Measurements from ENCODE around the gene HELQ.
"Not testable (repeated sequence)": the region's sequence is repeated elsewhere in the genome, so short reads cannot be mapped to it uniquely, and the experiment has no call there.

The HELQ gene, protein sequence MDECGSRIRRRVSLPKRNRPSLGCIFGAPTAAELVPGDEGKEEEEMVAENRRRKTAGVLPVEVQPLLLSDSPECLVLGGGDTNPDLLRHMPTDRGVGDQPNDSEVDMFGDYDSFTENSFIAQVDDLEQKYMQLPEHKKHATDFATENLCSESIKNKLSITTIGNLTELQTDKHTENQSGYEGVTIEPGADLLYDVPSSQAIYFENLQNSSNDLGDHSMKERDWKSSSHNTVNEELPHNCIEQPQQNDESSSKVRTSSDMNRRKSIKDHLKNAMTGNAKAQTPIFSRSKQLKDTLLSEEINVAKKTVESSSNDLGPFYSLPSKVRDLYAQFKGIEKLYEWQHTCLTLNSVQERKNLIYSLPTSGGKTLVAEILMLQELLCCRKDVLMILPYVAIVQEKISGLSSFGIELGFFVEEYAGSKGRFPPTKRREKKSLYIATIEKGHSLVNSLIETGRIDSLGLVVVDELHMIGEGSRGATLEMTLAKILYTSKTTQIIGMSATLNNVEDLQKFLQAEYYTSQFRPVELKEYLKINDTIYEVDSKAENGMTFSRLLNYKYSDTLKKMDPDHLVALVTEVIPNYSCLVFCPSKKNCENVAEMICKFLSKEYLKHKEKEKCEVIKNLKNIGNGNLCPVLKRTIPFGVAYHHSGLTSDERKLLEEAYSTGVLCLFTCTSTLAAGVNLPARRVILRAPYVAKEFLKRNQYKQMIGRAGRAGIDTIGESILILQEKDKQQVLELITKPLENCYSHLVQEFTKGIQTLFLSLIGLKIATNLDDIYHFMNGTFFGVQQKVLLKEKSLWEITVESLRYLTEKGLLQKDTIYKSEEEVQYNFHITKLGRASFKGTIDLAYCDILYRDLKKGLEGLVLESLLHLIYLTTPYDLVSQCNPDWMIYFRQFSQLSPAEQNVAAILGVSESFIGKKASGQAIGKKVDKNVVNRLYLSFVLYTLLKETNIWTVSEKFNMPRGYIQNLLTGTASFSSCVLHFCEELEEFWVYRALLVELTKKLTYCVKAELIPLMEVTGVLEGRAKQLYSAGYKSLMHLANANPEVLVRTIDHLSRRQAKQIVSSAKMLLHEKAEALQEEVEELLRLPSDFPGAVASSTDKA

GRCh38 chr4:83455281-83456183 is at the start of gene HELQ, which contains the start of gene MRPS18C:
Gene HELQ (minus strand): TSS chr4:83455823. CDS start chr4:83455693, 130 bp downstream.
Gene MRPS18C (plus strand): TSS chr4:83456058. CDS start chr4:83456078, 20 bp downstream.
- DNase-seq (ENCODE audit: low read depth, low spot score) = peak; percentile 88

GRCh38 chr4:83504996-83505395 is 49.4 kb upstream of the HELQ start:
- no peak for DNase-seq (ENCODE audit: low read depth, low spot score)

GRCh38 chr4:83504503-83504902 is 48.9 kb upstream of the HELQ start:
- no peak for DNase-seq (ENCODE audit: low read depth, low spot score)

DNA sequence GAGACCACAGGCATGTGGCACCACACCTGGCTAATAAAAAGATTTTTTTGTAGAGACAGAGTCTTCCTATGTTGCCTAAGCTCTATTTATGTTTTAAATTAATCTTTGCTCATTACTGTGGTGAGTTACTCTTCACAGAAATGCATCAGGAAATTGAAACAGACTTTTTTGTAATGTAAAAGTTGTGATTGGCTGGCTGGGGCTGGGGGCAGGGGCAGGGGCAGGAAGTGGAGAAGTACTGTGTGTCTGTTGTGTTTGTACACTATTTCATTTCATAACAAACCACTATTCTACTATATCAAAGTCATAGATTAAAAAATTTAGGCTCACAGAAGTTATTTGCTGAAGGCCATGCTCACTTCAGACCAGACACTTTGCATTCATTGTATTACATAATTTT is 48.4 kb upstream of the HELQ start:
- no peak for DNase-seq (ENCODE audit: low read depth, low spot score)

GRCh38 chr4:83501671-83502070 is 46.0 kb upstream of the HELQ start:
- DNase-seq (ENCODE audit: low read depth, low spot score) = not testable (repeated sequence)

- no peak for DNase-seq (ENCODE audit: low read depth, low spot score)
Measured at GRCh38 chr4:83498187-83498586, 42.6 kb upstream of the HELQ start.

DNA sequence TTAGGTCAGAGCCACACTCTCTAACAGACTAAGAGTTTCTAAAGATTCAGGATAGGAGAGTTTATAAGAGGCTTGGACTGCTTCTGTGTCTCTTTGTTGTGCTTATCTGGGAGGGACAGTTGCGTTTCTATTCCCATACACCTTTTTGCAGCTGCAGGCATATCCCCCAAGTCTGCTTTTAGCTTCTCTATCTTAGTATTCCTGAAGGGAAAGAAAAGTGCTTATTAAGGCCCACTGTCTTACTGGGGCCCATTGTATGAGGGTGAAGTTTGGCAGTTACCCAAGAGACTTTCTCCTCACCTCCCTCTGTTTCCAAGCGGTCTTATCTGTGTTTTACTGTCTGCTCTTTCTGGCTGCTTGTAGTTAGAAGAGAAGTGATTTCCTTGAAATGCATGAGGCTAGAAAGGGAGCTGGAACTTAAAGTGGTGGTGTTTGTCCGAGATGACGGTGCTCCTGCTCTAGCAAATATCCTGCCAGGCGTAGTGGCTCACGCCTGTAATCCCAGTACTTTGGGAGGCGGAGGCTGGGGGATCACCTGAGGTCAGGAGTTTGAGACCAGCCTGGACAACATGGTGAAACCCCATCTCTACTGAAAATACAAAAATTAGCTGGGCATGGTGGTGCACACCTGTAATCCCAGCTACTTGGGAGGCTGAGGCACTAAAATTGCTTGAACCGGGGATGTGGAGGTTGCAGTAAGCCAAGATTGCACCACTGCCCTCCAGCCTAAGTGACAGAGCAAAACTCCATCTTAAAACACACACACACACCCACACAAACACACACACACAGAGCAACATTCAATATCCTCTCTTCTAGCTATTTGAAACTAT is 40.7 kb upstream of the HELQ start:
- DNase-seq (ENCODE audit: low read depth, low spot score) = not testable (repeated sequence)

DNA sequence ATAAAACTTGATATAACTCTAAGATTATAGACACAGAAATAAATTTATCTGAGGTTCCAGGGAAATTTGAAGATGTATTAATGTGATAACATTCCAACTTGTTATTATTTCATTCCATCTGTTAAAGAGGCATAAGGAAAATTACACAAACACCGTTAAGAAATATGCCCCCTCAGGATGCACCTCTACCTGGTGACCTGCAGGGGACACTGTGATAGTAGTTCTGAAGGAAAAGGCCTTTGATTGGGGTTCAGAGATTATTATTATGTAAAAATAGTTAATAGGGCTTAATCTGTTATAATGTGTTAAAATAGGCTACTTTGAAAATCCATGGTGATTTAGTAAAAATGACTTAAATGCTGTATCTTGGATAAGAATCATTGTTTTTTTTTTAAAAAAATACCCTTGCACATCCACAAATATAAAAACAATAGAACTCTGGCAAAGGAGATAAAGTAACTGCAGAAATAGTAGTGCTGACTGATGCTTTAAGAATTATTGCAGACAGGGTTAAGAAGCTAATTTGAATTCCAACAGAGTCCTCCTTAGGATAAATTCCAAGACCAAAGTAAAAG is 35.3 kb upstream of the HELQ start:
- no peak for DNase-seq (ENCODE audit: low read depth, low spot score)

- no peak for DNase-seq (ENCODE audit: low read depth, low spot score)
Measured at GRCh38 chr4:83489711-83490326, 34.2 kb upstream of the HELQ start.

DNA sequence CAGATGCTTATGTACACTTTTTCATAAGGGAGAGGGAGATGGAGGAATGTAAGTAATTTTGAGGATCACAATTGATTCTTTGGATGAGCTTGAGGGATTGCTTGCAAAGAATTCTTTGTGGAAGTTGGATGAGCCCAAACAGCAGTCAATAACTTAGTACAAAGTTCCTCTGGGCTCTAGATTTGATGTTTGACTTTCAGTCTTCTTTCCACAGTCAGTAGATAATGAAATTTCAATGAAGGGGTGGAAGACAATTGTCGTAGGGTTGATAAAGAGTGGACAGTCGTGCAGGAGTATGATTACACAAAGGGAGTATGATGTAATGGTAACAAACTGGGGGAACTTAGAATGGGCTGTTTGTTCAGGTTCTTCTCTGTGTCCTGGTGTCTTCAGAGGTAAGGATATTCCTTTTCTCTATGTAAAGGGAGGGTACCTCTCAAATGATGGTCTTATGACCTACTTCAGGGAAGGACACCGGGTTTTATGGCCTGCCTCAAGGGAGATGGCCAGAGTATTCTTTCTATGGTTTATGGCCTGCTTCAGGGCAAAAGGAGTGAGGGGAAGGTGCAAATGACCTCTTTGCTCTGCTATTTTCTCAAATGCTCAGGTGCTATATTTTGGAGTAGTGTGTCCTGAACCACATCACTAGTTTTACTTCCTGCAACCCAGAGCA is 31.0 kb upstream of the HELQ start:
- DNase-seq (ENCODE audit: low read depth, low spot score) = no peak

GRCh38 chr4:83484500-83485461 is 29.2 kb upstream of the HELQ start, which contains the start of gene ABRAXAS1:
Gene ABRAXAS1 (minus strand): TSS chr4:83485100. CDS start chr4:83485072, 28 bp downstream.
- peak; percentile 91 for DNase-seq (ENCODE audit: low read depth, low spot score)

DNA sequence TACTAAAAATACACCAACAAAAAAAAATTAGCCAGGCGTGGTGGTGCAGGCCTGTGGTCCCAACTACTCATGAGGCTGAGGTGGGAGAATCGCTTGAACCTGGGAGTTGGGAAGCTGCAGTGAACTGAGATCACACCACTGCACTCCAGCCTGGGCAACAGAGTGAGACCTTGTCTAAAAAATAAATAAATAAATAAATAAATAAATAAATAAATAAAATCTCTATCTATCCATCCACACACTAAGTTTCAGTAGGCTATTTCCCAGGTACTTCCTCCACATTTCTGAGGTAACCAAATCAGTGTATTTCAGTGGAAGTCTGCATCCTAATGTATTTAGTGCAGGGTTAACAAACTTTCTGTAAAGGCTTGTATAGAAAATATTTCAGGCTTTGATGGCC is 18.3 kb upstream of the HELQ start:
- no peak for DNase-seq (ENCODE audit: low read depth, low spot score)

DNA sequence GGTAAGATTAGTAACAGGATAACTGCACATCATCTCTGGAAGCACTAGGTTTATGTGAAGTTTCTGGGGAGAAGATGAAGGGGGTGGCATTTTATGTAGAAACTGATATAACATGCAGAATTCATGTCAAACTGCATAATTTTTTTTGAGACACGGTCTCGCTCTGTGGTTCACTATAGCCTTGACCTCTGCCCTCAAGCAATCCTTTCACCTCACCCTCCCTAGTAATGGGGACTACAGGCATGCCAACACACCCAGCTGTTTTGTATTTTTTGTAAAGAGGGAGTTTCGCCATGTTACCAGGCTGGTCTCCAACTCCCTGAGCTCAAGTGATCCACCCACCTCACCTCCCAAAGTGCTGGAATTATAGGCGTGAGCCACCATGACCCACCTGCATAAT is 17.8 kb upstream of the HELQ start:
- DNase-seq (ENCODE audit: low read depth, low spot score) = no peak

- DNase-seq (ENCODE audit: low read depth, low spot score) = no peak
Measured at GRCh38 chr4:83456184-83456501, 520 bp upstream of the HELQ start.

DNA sequence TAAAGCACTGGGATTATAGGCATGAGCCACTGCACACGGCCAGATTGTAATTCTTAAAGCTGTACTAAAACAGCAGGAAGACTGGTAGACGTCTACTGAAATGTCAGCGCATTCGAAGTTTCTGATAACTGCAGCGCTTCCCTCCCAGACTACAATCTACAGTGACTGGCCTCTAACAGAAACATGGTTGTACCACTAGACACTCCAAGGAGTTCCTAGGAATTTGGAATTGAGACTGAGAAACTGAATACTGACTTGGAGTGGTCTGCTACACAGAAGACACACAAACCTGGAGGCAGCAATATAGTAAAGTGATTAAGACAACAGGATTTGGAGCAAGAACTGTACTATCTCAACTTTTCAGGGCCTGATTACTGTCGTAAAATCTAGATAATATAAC is 937 bp downstream of the HELQ start:
- no peak for DNase-seq (ENCODE audit: low read depth, low spot score)

DNA sequence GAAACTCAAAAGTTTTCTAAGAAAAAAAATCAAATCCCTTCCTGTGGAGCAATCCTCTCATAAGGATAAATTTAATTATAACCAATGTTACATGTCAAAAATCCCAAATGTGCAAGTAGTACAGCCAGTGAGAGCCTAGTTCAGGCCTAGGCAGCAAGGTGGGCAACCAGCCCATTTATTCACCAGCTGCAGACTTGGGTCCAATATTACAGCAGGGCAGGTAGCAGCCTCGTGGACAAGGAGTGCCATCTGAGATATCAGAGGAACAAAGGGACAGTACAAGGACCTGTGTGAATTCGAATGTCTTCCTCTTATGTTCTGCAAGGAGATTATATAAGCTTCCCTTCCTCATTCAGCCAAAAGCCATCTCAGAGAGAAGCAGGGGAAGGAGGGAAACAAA is 6.6 kb downstream of the HELQ start:
- DNase-seq (ENCODE audit: low read depth, low spot score) = no peak

GRCh38 chr4:83440899-83441298 is 14.7 kb downstream of the HELQ start:
- no peak for DNase-seq (ENCODE audit: low read depth, low spot score)

Data from activated naive CD8-positive, alpha-beta T cell treated with anti-CD3 and anti-CD28 coated beads, Interleukin-2, amount 50 U/mL, for 16 hours (primary cell).